SK-N-SH (cell line): ENCODE results near the gene ARID3A. TPM values are rescaled to one million over a fixed set of nuclear protein-coding genes. Genes with fewer than 3 reads are reported as not detected.

Source experiments
- CTCF ChIA-PET: fragments of 300-600, 350-600 bp; formaldehyde crosslinking; extraction: SDS; loops from one replicate; lab custom pipeline; 2021; lab: Yijun Ruan, JAX
- POLR2A ChIA-PET: fragments of 350-600 bp; sonication (Branson Sonifier 250); formaldehyde crosslinking; extraction: SDS; loops from one replicate; lab custom pipeline; 2020; ENCODE audit warnings: antibody characterized with exemption, inconsistent platforms; lab: Yijun Ruan, JAX
- DNase-seq: peaks from one replicate; pipeline ENCODE4 v3.0.0; 2012
- H2AFZ ChIP-seq: fragments of 200-600 bp; sonication (generic); 2 replicates; pipeline ENCODE4 v1.8.1; 2016; ENCODE audit warnings: antibody characterized with exemption, mild to moderate bottlenecking, low read depth
- H3F3A ChIP-seq: fragments of 200-600 bp; sonication (generic); replicated peaks from 2 replicates; pipeline ENCODE3; 2016; ENCODE audit warnings: antibody characterized with exemption, mild to moderate bottlenecking; ENCODE audit not compliant: insufficient read depth
- H3K27ac ChIP-seq, 2 experiments: fragments of 200-500 bp in 1 of 2; fragments of 200-600 bp in 1 of 2; sonication (Bioruptor generic) in 1 of 2; sonication (generic), shearing (Covaris generic) in 1 of 2; 2 replicates each; pipeline versions ENCODE4 v1.5.1 to v1.6.1; 2014 to 2016; ENCODE audit warnings: low read depth in 2 of 2, inconsistent platforms in 1 of 2, low read length in 1 of 2, mild to moderate bottlenecking in 1 of 2, mixed read lengths in 1 of 2
- H3K27me3 ChIP-seq: fragments of 200-600 bp; sonication (generic), shearing (Covaris generic); 2 replicates; pipeline ENCODE4 v1.6.1; 2016; ENCODE audit warnings: mixed run types; ENCODE audit not compliant: insufficient read depth
- H3K36me3 ChIP-seq, 2 experiments: fragments of 200-500 bp in 1 of 2; fragments of 200-600 bp in 1 of 2; sonication (Bioruptor generic) in 1 of 2; sonication (generic) in 1 of 2; replicated peaks in 1 of 2; 2 replicates each; pipeline versions ENCODE3 to v1.5.1; 2014 to 2016; ENCODE audit warnings: low read length in 1 of 2, mild to moderate bottlenecking in 1 of 2; ENCODE audit not compliant: insufficient read depth in 2 of 2, control insufficient read depth in 1 of 2
- H3K4me1 ChIP-seq, 2 experiments: fragments of 200-500 bp in 1 of 2; fragments of 200-600 bp in 1 of 2; sonication (Bioruptor generic) in 1 of 2; sonication (generic), shearing (Covaris generic) in 1 of 2; 2 replicates each; pipeline versions ENCODE4 v1.5.1 to v1.6.1; 2014 to 2016; ENCODE audit warnings: low read depth in 1 of 2, low read length in 1 of 2, mixed run types in 1 of 2; ENCODE audit not compliant: insufficient read depth in 2 of 2, control insufficient read depth in 1 of 2
- H3K4me2 ChIP-seq: fragments of 200-600 bp; sonication (generic), shearing (Covaris generic); 2 replicates; pipeline ENCODE4 v1.6.1; 2017; ENCODE audit warnings: mixed run types
- H3K4me3 ChIP-seq, 2 experiments: fragments of 200-500 bp in 1 of 2; fragments of 200-600 bp in 1 of 2; sonication (Bioruptor generic) in 1 of 2; sonication (generic), shearing (Covaris generic) in 1 of 2; 2 replicates each; pipeline versions ENCODE4 v1.5.1 to v1.8.1; 2014 to 2016; ENCODE audit warnings: low read depth in 2 of 2, inconsistent platforms in 1 of 2, low read length in 1 of 2, mild to moderate bottlenecking in 1 of 2, mixed read lengths in 1 of 2, moderate library complexity in 1 of 2
- H3K79me2 ChIP-seq: fragments of 200-600 bp; sonication (generic); 2 replicates; pipeline ENCODE4 v1.8.1; 2017; ENCODE audit warnings: mild to moderate bottlenecking; ENCODE audit not compliant: insufficient read depth
- H3K9ac ChIP-seq: fragments of 200-600 bp; sonication (generic); 2 replicates; pipeline ENCODE4 v1.6.1; 2017; ENCODE audit warnings: mixed run types
- H3K9me2 ChIP-seq: fragments of 200-600 bp; sonication (generic); 2 replicates; pipeline ENCODE4 v1.6.1; 2017; ENCODE audit warnings: mixed run types
- H3K9me3 ChIP-seq: fragments of 200-600 bp; sonication (generic); 2 replicates; pipeline ENCODE4 v1.6.1; 2017; ENCODE audit warnings: mixed run types, mild to moderate bottlenecking, moderate library complexity
- H4K20me1 ChIP-seq: fragments of 200-600 bp; sonication (generic); 2 replicates; pipeline ENCODE4 v1.6.1; 2017; ENCODE audit warnings: mild to moderate bottlenecking, mixed run types; ENCODE audit not compliant: insufficient read depth
- EP300 ChIP-seq, 2 experiments: IDR thresholded peaks; 2 replicates each; pipeline versions ENCODE4 v1.4.0 to v1.6.1; 2012; ENCODE audit warnings: borderline replicate concordance in 1 of 2, low read depth in 1 of 2, low read length in 1 of 2
- FOSL2 ChIP-seq: IDR thresholded peaks from 2 replicates; pipeline ENCODE4 v1.4.0; 2012; ENCODE audit warnings: low read depth, mild to moderate bottlenecking, moderate library complexity, borderline replicate concordance
- FOXJ3 ChIP-seq: sonication (generic); formaldehyde crosslinking; IDR thresholded peaks from 2 replicates; pipeline ENCODE4 v1.5.1; 2020; ENCODE audit warnings: mild to moderate bottlenecking, missing genetic modification reagents
- FOXM1 ChIP-seq: IDR thresholded peaks from 2 replicates; pipeline ENCODE4 v1.4.0; 2012; ENCODE audit warnings: low read depth, mild to moderate bottlenecking
- GABPA ChIP-seq: IDR thresholded peaks from 2 replicates; pipeline ENCODE4 v1.4.0; 2012; ENCODE audit warnings: low read depth, mild to moderate bottlenecking
- JUND ChIP-seq: IDR thresholded peaks from 2 replicates; pipeline ENCODE4 v1.4.0; 2012
- MEF2A ChIP-seq: IDR thresholded peaks from 2 replicates; pipeline ENCODE4 v1.4.0; 2012; ENCODE audit warnings: low read depth, borderline replicate concordance
- NRF1 ChIP-seq: IDR thresholded peaks from 2 replicates; pipeline ENCODE4 v1.6.1; 2012; ENCODE audit warnings: low read depth, mild to moderate bottlenecking, low read length
- POLR2AphosphoS5 ChIP-seq: IDR thresholded peaks from 2 replicates; pipeline ENCODE4 v1.6.1; 2012; ENCODE audit warnings: low read depth, low read length
- RCOR1 ChIP-seq: fragments of 150-350 bp; IDR thresholded peaks from 2 replicates; pipeline ENCODE4 v1.6.1; 2017; ENCODE audit warnings: antibody characterized with exemption, low read length
- RFX5 ChIP-seq: IDR thresholded peaks from 2 replicates; pipeline ENCODE4 v1.6.1; 2012; ENCODE audit warnings: mild to moderate bottlenecking, improper control_type of control experiment, low read length
- SMC3 ChIP-seq: IDR thresholded peaks from 2 replicates; pipeline ENCODE4 v1.6.1; 2012; ENCODE audit warnings: low read depth, low read length, improper control_type of control experiment
- TAF1 ChIP-seq: IDR thresholded peaks from 2 replicates; pipeline ENCODE4 v1.6.1; 2012; ENCODE audit warnings: low read depth, mild to moderate bottlenecking, low read length, moderate library complexity, borderline replicate concordance
- YY1 ChIP-seq: IDR thresholded peaks from 2 replicates; pipeline ENCODE4 v1.4.0; 2012; ENCODE audit warnings: low read depth, mild to moderate bottlenecking
- WGBS: methylation state at CpG from one replicate; pipeline ENCODE4 v1.1.6; 2017; ENCODE audit warnings: low lambda C conversion rate; 5-methylcytosine and 5-hydroxymethylcytosine counted together
- polyA plus RNA-seq, 3 experiments: library from polyadenylated mRNA; depleted of rRNA; stranded (reverse); fragments of >200 nt; gene quantifications; 2 replicates each; pipeline ENCODE4 v1.2.3, GENCODE V29; 2012
- TF ChIP-seq, protein P1 (sequence below): IDR thresholded peaks from 2 replicates; pipeline ENCODE4 v1.4.0; 2012; ENCODE audit warnings: low read depth, borderline replicate concordance
- TF ChIP-seq, protein P2 (sequence below): IDR thresholded peaks from 2 replicates; pipeline ENCODE4 v1.4.0; 2012; ENCODE audit warnings: low read depth
- TF ChIP-seq, protein P3 (sequence below): IDR thresholded peaks from 2 replicates; pipeline ENCODE4 v1.6.1; 2012; ENCODE audit warnings: mild to moderate bottlenecking, low read depth, low read length, moderate library complexity

Gene ARID3A
- polyA plus RNA-seq, 1 of the 3 experiments (the other 2 are of a cell fraction): 8.6 TPM

DNA sequence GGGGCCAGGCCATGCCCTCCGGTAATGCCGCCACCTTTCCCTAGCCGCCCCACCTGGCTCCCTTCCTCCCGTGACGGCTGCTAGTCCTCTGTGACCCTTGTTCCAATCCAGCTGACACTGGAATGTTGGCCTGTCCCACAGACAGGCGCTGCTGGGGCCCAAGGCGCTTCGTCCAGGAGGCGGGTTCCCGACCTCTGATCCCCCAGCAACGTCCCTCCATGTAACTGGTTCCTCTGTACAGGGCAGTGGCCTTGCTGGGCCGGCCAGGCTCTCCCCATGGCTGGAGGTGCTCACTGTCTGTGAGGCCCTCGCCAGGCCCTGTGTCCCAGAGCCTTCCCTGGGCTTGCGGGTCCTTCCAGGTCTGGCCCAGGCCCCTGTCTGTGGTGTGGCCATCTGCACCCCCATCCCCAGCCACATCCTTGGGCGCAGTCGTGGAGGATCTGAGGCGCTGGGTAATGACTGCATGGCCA lies 67.6 kb downstream of the ARID3A start:
- H3F3A ChIP-seq: peaks cover 6% of the 10 kb centered on the region
- no peak overlapping the region for H3K4me2 ChIP-seq
- H3K36me3 ChIP-seq: peaks cover 0 to 37% of the 10 kb centered on the region in 2 experiments
- CTCF ChIA-PET: no interaction called here
- no peaks in the 10 kb centered on the region for H3K9me3 ChIP-seq
- no peak overlapping the region for H3K27ac ChIP-seq
- no peak overlapping the region for H2AFZ ChIP-seq
- H3K27me3 ChIP-seq: peaks cover 23% of the 10 kb centered on the region; the same call in 1 of the 2 replicates
- no peaks in the 10 kb centered on the region for H3K9me2 ChIP-seq
- no peak overlapping the region for H3K4me3 ChIP-seq
- H4K20me1 ChIP-seq: 0 out of 2 replicates have a peak, but pooled peaks cover 6% of the 10 kb centered on the region
- POLR2A ChIA-PET: no interaction called here
- peaks cover 0 to 9% of the 10 kb centered on the region in 2 experiments; a peak in 1 of 4 replicates for H3K4me1 ChIP-seq
- TF ChIP-seq FOXM1 (no peak), FOXJ3 (CRISPR knock-in tag) (no peak), EP300 (IDR thresholded peaks at IDR 0.05; ENCODE audit: borderline replicate concordance in 1 of 2, low read depth in 1 of 2, low read length in 1 of 2) (no peak), POLR2AphosphoS5 (no peak), MEF2A (no peak), RFX5 (no peak), GABPA (no peak), FOSL2 (no peak), TAF1 (no peak), SMC3 (no peak), RCOR1 (no peak), JUND (no peak), NRF1 (no peak), YY1 (no peak)
- TF ChIP-seq, protein P1, sequence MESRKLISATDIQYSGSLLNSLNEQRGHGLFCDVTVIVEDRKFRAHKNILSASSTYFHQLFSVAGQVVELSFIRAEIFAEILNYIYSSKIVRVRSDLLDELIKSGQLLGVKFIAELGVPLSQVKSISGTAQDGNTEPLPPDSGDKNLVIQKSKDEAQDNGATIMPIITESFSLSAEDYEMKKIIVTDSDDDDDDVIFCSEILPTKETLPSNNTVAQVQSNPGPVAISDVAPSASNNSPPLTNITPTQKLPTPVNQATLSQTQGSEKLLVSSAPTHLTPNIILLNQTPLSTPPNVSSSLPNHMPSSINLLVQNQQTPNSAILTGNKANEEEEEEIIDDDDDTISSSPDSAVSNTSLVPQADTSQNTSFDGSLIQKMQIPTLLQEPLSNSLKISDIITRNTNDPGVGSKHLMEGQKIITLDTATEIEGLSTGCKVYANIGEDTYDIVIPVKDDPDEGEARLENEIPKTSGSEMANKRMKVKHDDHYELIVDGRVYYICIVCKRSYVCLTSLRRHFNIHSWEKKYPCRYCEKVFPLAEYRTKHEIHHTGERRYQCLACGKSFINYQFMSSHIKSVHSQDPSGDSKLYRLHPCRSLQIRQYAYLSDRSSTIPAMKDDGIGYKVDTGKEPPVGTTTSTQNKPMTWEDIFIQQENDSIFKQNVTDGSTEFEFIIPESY: no peak
- TF ChIP-seq, protein P2, sequence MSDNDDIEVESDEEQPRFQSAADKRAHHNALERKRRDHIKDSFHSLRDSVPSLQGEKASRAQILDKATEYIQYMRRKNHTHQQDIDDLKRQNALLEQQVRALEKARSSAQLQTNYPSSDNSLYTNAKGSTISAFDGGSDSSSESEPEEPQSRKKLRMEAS: no peak
- TF ChIP-seq, protein P3, sequence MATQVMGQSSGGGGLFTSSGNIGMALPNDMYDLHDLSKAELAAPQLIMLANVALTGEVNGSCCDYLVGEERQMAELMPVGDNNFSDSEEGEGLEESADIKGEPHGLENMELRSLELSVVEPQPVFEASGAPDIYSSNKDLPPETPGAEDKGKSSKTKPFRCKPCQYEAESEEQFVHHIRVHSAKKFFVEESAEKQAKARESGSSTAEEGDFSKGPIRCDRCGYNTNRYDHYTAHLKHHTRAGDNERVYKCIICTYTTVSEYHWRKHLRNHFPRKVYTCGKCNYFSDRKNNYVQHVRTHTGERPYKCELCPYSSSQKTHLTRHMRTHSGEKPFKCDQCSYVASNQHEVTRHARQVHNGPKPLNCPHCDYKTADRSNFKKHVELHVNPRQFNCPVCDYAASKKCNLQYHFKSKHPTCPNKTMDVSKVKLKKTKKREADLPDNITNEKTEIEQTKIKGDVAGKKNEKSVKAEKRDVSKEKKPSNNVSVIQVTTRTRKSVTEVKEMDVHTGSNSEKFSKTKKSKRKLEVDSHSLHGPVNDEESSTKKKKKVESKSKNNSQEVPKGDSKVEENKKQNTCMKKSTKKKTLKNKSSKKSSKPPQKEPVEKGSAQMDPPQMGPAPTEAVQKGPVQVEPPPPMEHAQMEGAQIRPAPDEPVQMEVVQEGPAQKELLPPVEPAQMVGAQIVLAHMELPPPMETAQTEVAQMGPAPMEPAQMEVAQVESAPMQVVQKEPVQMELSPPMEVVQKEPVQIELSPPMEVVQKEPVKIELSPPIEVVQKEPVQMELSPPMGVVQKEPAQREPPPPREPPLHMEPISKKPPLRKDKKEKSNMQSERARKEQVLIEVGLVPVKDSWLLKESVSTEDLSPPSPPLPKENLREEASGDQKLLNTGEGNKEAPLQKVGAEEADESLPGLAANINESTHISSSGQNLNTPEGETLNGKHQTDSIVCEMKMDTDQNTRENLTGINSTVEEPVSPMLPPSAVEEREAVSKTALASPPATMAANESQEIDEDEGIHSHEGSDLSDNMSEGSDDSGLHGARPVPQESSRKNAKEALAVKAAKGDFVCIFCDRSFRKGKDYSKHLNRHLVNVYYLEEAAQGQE: no peak
- TF ChIP-seq, all 33 proteins: peak for 0
- Histone ChIP-seq H3K79me2 (no peaks in the 10 kb centered on the region), H3K9ac (no peak overlapping the region)
- WGBS: 96% methylated on average over 7 of the region's 17 CpGs
- DNase-seq: no peak
